Measurements from ENCODE around the gene CLDN7. TPM values are rescaled to one million over a fixed set of nuclear protein-coding genes. Genes with fewer than 3 reads are reported as not detected.

Gene CLDN7
- total RNA-seq, 1 experiment from 2014 or later: 177 TPM

DNA sequence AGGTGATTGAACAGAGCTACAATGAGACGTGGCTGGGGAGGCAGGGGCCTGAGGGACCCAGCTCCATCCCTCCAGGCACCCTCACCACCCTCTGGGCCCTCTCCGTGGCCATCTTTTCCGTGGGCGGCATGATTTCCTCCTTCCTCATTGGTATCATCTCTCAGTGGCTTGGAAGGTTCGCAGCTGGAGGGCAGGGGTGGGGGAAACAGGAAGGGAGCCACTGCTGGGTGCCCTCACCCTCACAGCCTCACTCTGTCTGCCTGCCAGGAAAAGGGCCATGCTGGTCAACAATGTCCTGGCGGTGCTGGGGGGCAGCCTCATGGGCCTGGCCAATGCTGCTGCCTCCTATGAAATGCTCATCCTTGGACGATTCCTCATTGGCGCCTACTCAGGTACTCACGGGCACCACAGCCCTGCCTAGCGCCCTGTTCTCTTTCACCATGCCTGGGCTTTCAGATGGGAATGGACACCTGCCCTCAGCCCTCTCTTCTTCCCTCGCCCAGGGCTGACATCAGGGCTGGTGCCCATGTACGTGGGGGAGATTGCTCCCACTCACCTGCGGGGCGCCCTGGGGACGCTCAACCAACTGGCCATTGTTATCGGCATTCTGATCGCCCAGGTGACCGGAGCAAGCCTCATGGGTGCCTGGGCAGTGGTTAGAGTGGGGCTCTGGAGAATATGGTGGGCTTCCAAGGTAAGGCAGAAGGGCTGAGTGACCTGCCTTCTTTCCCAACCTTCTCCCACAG is 21.4 kb upstream of the CLDN7 start:
- H3K27me3 ChIP-seq (ENCODE audit: insufficient read depth, low read length): no peaks in the 10 kb centered on the region
- Mint-ChIP-seq H3K27me3 (ENCODE audit: low read depth) (peaks cover 13% of the 10 kb centered on the region), H3K4me3 (peak overlapping the region; percentile 25 to 92; a peak in 3 of 5 replicates), H3K36me3 (ENCODE audit: insufficient read depth in 1 of 3, low read depth in 3 of 3) (peaks cover 2 to 25% (median 11%) of the 10 kb centered on the region in 3 experiments; a peak in 5 of 7 replicates), H3K9me3 (no peaks in the 10 kb centered on the region), H3K27ac (no peak overlapping the region), H3K4me1 (peaks cover 16 to 23% of the 10 kb centered on the region in 2 experiments)
- TF ChIP-seq, protein P1, sequence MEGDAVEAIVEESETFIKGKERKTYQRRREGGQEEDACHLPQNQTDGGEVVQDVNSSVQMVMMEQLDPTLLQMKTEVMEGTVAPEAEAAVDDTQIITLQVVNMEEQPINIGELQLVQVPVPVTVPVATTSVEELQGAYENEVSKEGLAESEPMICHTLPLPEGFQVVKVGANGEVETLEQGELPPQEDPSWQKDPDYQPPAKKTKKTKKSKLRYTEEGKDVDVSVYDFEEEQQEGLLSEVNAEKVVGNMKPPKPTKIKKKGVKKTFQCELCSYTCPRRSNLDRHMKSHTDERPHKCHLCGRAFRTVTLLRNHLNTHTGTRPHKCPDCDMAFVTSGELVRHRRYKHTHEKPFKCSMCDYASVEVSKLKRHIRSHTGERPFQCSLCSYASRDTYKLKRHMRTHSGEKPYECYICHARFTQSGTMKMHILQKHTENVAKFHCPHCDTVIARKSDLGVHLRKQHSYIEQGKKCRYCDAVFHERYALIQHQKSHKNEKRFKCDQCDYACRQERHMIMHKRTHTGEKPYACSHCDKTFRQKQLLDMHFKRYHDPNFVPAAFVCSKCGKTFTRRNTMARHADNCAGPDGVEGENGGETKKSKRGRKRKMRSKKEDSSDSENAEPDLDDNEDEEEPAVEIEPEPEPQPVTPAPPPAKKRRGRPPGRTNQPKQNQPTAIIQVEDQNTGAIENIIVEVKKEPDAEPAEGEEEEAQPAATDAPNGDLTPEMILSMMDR (conservative IDR thresholded peaks at IDR 0.05): no peak
- no peak overlapping the region for H3K18ac ChIP-seq (ENCODE audit: insufficient read length, low read depth, low read length)
- no peak overlapping the region for H2BK12ac ChIP-seq (ENCODE audit: insufficient read length, low read depth, low read length)
- no peak overlapping the region for H4K91ac ChIP-seq (ENCODE audit: insufficient read length, low read depth, low read length)
- H3K4me1 ChIP-seq (ENCODE audit: insufficient read depth, low read length): peaks cover 4% of the 10 kb centered on the region; the same call in 1 of the 2 replicates
- WGBS (ENCODE audit: extremely low coverage, insufficient read length, low lambda C conversion rate): no CpG with 5 or more reads among the region's 18 CpGs
- H3K4ac ChIP-seq (ENCODE audit: low read depth, low read length): no peak overlapping the region
- no peaks in the 10 kb centered on the region for H3K9me3 ChIP-seq (ENCODE audit: control insufficient read depth, low read depth, low read length)
- no peak overlapping the region for H2BK5ac ChIP-seq (ENCODE audit: insufficient read length, low read length)
- H3K14ac ChIP-seq (ENCODE audit: insufficient read depth, low read length): no peak overlapping the region; the same call in 1 of the 2 replicates
- no peak for DNase-seq
- H3K23ac ChIP-seq (ENCODE audit: insufficient read length, low read depth, low read length): no peak overlapping the region
- no peak overlapping the region for H2BK15ac ChIP-seq (ENCODE audit: low read depth, low read length)
- no peak overlapping the region for H2AFZ ChIP-seq (ENCODE audit: low read length)
- peaks cover 12% of the 10 kb centered on the region for H3K23me2 ChIP-seq (ENCODE audit: insufficient read length, low read depth, low read length, poor library complexity, severe bottlenecking)
- H3K79me1 ChIP-seq (ENCODE audit: insufficient read depth, low read depth, low read length, poor library complexity, severe bottlenecking): no peaks in the 10 kb centered on the region
- H4K8ac ChIP-seq (replicated peaks; ENCODE audit: insufficient read length, low read depth, low read length): no peak overlapping the region
- no peak overlapping the region for H3K56ac ChIP-seq (ENCODE audit: insufficient read length, low read depth, low read length)
- H3K27ac ChIP-seq (ENCODE audit: insufficient read length, low read depth, low read length): no peak overlapping the region
- no peaks in the 10 kb centered on the region for H4K20me1 ChIP-seq (ENCODE audit: control insufficient read depth, insufficient read depth, insufficient read length)
- no peak overlapping the region for H2BK20ac ChIP-seq (ENCODE audit: low read depth, low read length, poor library complexity, severe bottlenecking)
- H3K4me2 ChIP-seq (ENCODE audit: insufficient read depth, insufficient read length, low read length): no peak overlapping the region
- no peak overlapping the region for H3K9ac ChIP-seq (ENCODE audit: extremely low read depth, insufficient read length, low read length)
- no peak overlapping the region for H2AK5ac ChIP-seq (ENCODE audit: insufficient read length, low read length)
- no peak overlapping the region for H4K5ac ChIP-seq (ENCODE audit: insufficient read length, low read depth, low read length)
- no peak overlapping the region for H3T11ph ChIP-seq (ENCODE audit: low read length)
- no peak overlapping the region for H2BK120ac ChIP-seq (ENCODE audit: low read depth, low read length, poor library complexity, severe bottlenecking)
- no peaks in the 10 kb centered on the region for H3K79me2 ChIP-seq (ENCODE audit: insufficient read depth, low read length)

Measured in H9 (cell line).